HEK293 (cell line): Measurements from ENCODE around the gene TMEM184B.

Experiments
- ZBTB1 ChIP-seq: fragments of 450-650 bp; formaldehyde crosslinking; IDR thresholded peaks from 2 replicates; pipeline ENCODE4 v1.5.1; 2016; ENCODE audit warnings: missing biosample characterization, missing genetic modification characterization
- ZNF121 ChIP-seq: fragments of 450-650 bp; formaldehyde crosslinking; IDR thresholded peaks from 2 replicates; pipeline ENCODE4 v1.5.1; 2016; ENCODE audit warnings: missing biosample characterization, missing genetic modification characterization
- TF ChIP-seq, protein P1 (sequence below): fragments of 450-650 bp; formaldehyde crosslinking; optimal IDR thresholded peaks from 2 replicates; pipeline ENCODE3; 2016; ENCODE audit warnings: missing biosample characterization, mild to moderate bottlenecking, missing genetic modification characterization
- TF ChIP-seq, protein P2 (sequence below): fragments of 450-650 bp; formaldehyde crosslinking; IDR thresholded peaks from 2 replicates; pipeline ENCODE4 v1.5.1; 2016; ENCODE audit warnings: missing biosample characterization, missing genetic modification characterization

DNA sequence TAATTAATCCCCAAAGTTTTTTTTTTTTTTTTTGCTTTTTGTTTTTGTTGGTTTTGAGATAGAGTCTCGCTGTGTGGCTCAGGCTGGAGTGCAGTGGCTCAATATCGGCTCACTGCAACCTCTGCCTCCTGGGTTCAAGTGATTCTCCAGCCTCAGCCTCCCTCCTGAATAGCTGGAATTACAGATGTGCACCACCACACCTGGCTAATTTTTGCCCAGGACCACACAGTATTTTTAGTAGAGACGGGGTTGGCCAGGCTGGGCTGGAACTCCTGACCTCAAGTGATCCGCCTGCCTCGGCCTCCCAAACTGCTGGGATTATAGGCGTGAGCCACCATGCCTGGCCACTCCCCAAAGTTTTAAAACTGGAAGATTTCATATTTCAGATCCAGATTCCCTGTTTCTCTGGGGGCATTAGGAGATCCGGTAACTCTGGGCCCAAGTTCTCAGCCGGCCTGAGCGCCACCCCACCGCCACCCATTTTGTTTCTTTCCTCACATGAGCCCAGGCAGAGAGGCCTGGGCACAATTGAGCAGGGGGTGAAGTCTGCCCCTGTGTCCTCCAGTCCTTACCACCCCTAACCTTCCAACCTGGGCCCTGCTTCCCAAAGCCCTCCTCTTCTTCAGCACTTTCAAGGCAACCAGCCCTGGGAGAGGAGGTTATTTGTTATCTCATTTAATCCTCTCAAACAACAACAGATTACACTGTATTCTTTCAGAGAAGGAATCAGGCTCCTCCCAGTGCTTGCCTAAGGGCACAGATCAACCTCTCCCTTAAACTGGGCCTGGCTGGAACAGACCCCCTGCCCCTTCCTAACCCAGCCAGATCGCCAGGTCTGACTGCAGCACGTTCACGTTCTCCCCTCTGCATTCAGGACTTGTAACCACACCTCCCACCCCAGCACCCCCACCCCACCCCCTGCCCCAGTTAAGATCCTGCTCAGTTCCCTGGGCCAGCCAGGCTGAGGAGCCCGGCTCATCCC is 46.3 kb upstream of the TMEM184B start:
- TF ChIP-seq, protein P1, sequence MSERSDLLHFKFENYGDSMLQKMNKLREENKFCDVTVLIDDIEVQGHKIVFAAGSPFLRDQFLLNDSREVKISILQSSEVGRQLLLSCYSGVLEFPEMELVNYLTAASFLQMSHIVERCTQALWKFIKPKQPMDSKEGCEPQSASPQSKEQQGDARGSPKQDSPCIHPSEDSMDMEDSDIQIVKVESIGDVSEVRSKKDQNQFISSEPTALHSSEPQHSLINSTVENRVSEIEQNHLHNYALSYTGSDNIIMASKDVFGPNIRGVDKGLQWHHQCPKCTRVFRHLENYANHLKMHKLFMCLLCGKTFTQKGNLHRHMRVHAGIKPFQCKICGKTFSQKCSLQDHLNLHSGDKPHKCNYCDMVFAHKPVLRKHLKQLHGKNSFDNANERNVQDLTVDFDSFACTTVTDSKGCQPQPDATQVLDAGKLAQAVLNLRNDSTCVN (tag by site-specific recombination): no peak
- TF ChIP-seq, protein P2, sequence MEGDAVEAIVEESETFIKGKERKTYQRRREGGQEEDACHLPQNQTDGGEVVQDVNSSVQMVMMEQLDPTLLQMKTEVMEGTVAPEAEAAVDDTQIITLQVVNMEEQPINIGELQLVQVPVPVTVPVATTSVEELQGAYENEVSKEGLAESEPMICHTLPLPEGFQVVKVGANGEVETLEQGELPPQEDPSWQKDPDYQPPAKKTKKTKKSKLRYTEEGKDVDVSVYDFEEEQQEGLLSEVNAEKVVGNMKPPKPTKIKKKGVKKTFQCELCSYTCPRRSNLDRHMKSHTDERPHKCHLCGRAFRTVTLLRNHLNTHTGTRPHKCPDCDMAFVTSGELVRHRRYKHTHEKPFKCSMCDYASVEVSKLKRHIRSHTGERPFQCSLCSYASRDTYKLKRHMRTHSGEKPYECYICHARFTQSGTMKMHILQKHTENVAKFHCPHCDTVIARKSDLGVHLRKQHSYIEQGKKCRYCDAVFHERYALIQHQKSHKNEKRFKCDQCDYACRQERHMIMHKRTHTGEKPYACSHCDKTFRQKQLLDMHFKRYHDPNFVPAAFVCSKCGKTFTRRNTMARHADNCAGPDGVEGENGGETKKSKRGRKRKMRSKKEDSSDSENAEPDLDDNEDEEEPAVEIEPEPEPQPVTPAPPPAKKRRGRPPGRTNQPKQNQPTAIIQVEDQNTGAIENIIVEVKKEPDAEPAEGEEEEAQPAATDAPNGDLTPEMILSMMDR (tag by site-specific recombination): no peak
- TF ChIP-seq ZNF121 (tag by site-specific recombination) (no peak), ZBTB1 (tag by site-specific recombination) (no peak)
